Keratinocyte (primary cell): Measurements from ENCODE around the gene CDH8. TPM values are rescaled to one million over a fixed set of nuclear protein-coding genes. Genes with fewer than 3 reads are reported as not detected.

ENCODE experiments used
- DNase-seq: peaks from one replicate; pipeline ENCODE4 v3.0.0-alpha.2; 2011; ENCODE audit warnings: low read depth, missing footprints, low spot score
- FAIRE-seq: peaks from 2 replicates; lab custom pipeline; 2011; peaks lifted over from hg19 to GRCh38; lab: Jason Lieb, UNC
- H2AFZ ChIP-seq: 2 replicates; pipeline ENCODE4 v1.6.0; 2012; ENCODE audit warnings: low read length, control low read depth, inconsistent platforms; ENCODE audit not compliant: control insufficient read depth
- H3K27ac ChIP-seq: 2 replicates; pipeline ENCODE4 v1.5.1; 2011; ENCODE audit warnings: low read length; ENCODE audit not compliant: control insufficient read depth, insufficient read depth
- H3K27me3 ChIP-seq: 3 replicates; pipeline ENCODE4 v1.6.0; 2011; ENCODE audit warnings: low read length; ENCODE audit not compliant: control insufficient read depth, insufficient read depth; ENCODE audit errors: extremely low read depth
- H3K36me3 ChIP-seq, 2 experiments: 2 replicates in 1 of 2; 3 replicates in 1 of 2; pipeline ENCODE4 v1.5.1; 2011; ENCODE audit warnings: low read length in 2 of 2, mild to moderate bottlenecking in 1 of 2; ENCODE audit not compliant: control insufficient read depth in 2 of 2, insufficient read depth in 2 of 2; ENCODE audit errors: extremely low read depth in 1 of 2
- H3K4me1 ChIP-seq: 3 replicates; pipeline ENCODE4 v1.5.1; 2011; ENCODE audit warnings: low read length; ENCODE audit not compliant: control insufficient read depth, insufficient read depth; ENCODE audit errors: extremely low read depth
- H3K4me2 ChIP-seq: 3 replicates; pipeline ENCODE4 v1.6.0; 2011; ENCODE audit warnings: low read depth, low read length; ENCODE audit not compliant: control insufficient read depth, insufficient read depth; ENCODE audit errors: extremely low read depth
- H3K4me3 ChIP-seq, 3 experiments: fragments of 200-600 bp in 1 of 3; sonication (generic) in 1 of 3; 2 replicates in 2 of 3; 3 replicates in 1 of 3; pipeline ENCODE4 v1.5.1; 2011 to 2016; ENCODE audit warnings: low read length in 3 of 3, mild to moderate bottlenecking in 3 of 3, control low read depth in 2 of 3, inconsistent platforms in 1 of 3, low read depth in 1 of 3, mixed read lengths in 1 of 3, mixed run types in 1 of 3, moderate library complexity in 1 of 3; ENCODE audit not compliant: control insufficient read depth in 2 of 3, insufficient read depth in 2 of 3; ENCODE audit errors: extremely low read depth in 1 of 3
- H3K79me2 ChIP-seq: 2 replicates; pipeline ENCODE4 v1.6.0; 2012; ENCODE audit warnings: low read length; ENCODE audit not compliant: control insufficient read depth, insufficient read depth
- H3K9ac ChIP-seq: 3 replicates; pipeline ENCODE4 v1.6.0; 2011; ENCODE audit warnings: low read length; ENCODE audit not compliant: control insufficient read depth, insufficient read depth; ENCODE audit errors: extremely low read depth
- H3K9me1 ChIP-seq: 3 replicates; pipeline ENCODE4 v1.6.0; 2011; ENCODE audit warnings: low read length; ENCODE audit not compliant: control insufficient read depth, insufficient read depth; ENCODE audit errors: extremely low read depth
- H3K9me3 ChIP-seq: 2 replicates; pipeline ENCODE4 v1.5.1; 2012; ENCODE audit warnings: low read depth, low read length; ENCODE audit not compliant: control insufficient read depth
- H4K20me1 ChIP-seq: 3 replicates; pipeline ENCODE4 v1.6.0; 2011; ENCODE audit warnings: low read length; ENCODE audit not compliant: control insufficient read depth, insufficient read depth; ENCODE audit errors: extremely low read depth
- EZH2 ChIP-seq: IDR thresholded peaks from one replicate; pipeline ENCODE4 v1.6.1; 2012; ENCODE audit warnings: inconsistent platforms, mild to moderate bottlenecking, low read length, moderate library complexity
- dilution Hi-C: fragments of 300-500 bp; cut with MboI; formaldehyde crosslinking; loops from one replicate; pipeline ENCODE4 v1.7.0; 2020; ENCODE audit warnings: low sequenced_read_pairs; ENCODE audit not compliant: extremely low pct_ligation_motif_present
- polyA plus RNA-seq, 5 experiments: library from polyadenylated mRNA; depleted of rRNA in 3 of 5; stranded (reverse) in 3 of 5; stranded (forward) in 1 of 5; unstranded in 1 of 5; fragments of >200 nt; gene quantifications; 1 replicate in 1 of 5; 2 replicates in 3 of 5; 3 replicates in 1 of 5; pipeline versions ENCODE4 v1.2.1 to v1.2.3, GENCODE V29; 2011 to 2012; ENCODE audit warnings: missing spikeins in 2 of 5, low read depth in 1 of 5, low replicate concordance in 1 of 5
- TF ChIP-seq, protein P1 (sequence below), 3 experiments: IDR thresholded peaks in 1 of 3; conservative IDR thresholded peaks in 1 of 3; optimal IDR thresholded peaks in 1 of 3; 2 replicates in 2 of 3; 3 replicates in 1 of 3; pipeline versions ENCODE3 to v1.5.1; 2011; ENCODE audit warnings: low read length in 3 of 3, mild to moderate bottlenecking in 3 of 3, moderate library complexity in 2 of 3, control low read depth in 1 of 3, inconsistent platforms in 1 of 3; ENCODE audit not compliant: insufficient read depth in 2 of 3; ENCODE audit errors: extremely low read depth in 1 of 3

The CDH8 gene
- polyA plus RNA-seq, 1 donor (not counting 4 experiments of a cell fraction or from before 2014, with no cell fraction given): 0.18 TPM

DNA sequence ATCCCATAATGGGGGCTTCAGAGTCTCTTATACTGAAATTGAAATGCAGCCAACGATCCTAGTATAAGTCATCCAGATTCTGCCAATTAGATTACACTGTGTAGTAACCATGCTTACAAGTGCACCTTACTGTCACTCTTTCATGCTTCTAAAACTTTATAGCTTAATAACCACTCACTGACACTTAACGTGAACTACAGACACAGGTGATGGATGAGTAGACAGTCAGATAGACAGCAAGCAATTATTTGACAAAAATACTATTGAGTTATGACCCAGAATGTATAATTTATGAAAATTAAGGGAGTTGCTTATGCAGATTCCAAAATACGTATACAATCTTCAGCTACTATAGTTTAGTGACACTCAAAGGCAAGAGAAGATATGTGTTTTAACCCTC lies 6.3 kb downstream of the CDH8 start:
- Histone ChIP-seq H3K27me3 (peaks cover 15% of the 10 kb centered on the region), H3K9me1 (no peaks in the 10 kb centered on the region), H3K4me1 (peaks cover 9% of the 10 kb centered on the region), H2AFZ (no peak overlapping the region), H3K4me3 (no peak overlapping the region), H3K4me2 (no peak overlapping the region), H3K36me3 (no peaks in the 10 kb centered on the region), H3K9me3 (no peaks in the 10 kb centered on the region), H3K79me2 (no peaks in the 10 kb centered on the region), H3K9ac (no peak overlapping the region), H3K27ac (no peak overlapping the region), H4K20me1 (no peaks in the 10 kb centered on the region)
- dilution Hi-C loops: no loop called here
- no peak for TF ChIP-seq EZH2
- TF ChIP-seq, protein P1, sequence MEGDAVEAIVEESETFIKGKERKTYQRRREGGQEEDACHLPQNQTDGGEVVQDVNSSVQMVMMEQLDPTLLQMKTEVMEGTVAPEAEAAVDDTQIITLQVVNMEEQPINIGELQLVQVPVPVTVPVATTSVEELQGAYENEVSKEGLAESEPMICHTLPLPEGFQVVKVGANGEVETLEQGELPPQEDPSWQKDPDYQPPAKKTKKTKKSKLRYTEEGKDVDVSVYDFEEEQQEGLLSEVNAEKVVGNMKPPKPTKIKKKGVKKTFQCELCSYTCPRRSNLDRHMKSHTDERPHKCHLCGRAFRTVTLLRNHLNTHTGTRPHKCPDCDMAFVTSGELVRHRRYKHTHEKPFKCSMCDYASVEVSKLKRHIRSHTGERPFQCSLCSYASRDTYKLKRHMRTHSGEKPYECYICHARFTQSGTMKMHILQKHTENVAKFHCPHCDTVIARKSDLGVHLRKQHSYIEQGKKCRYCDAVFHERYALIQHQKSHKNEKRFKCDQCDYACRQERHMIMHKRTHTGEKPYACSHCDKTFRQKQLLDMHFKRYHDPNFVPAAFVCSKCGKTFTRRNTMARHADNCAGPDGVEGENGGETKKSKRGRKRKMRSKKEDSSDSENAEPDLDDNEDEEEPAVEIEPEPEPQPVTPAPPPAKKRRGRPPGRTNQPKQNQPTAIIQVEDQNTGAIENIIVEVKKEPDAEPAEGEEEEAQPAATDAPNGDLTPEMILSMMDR (optimal IDR thresholded peaks at IDR 0.05 in 1 of 3, IDR thresholded peaks at IDR 0.05 in 1 of 3, conservative IDR thresholded peaks at IDR 0.05 in 1 of 3; ENCODE audit: extremely low read depth in 1 of 3, insufficient read depth in 2 of 3, low read length in 3 of 3): no peak
- DNase-seq (no peak), FAIRE-seq (no peak)

DNA sequence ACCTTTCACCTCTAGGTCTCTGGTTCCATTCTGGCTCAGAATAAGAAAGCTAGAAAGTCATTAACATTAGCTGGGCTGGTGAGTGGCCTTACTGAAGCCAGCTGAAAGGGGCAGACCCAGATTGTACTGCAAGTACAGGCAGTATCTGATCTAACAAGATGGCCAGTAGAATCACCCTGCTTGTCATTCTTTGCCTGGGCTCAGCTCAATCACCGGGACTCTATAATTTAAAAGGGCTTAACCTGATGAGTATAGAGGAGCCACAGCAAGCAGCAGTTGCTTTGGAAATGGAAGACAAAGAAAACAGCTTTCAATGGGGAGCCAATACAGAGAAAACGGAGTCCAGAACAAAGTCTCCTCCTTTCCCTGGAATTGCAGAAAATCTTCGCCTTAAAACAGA lies 13.6 kb downstream of the CDH8 start:
- Histone ChIP-seq H3K4me1 (no peaks in the 10 kb centered on the region), H3K9me3 (no peaks in the 10 kb centered on the region), H3K9ac (no peak overlapping the region), H3K27ac (no peak overlapping the region), H3K4me2 (no peak overlapping the region), H2AFZ (no peak overlapping the region), H3K27me3 (no peaks in the 10 kb centered on the region), H4K20me1 (no peaks in the 10 kb centered on the region), H3K9me1 (no peaks in the 10 kb centered on the region), H3K36me3 (no peaks in the 10 kb centered on the region), H3K79me2 (no peaks in the 10 kb centered on the region), H3K4me3 (no peak overlapping the region)
- FAIRE-seq: no peak
- dilution Hi-C loops: no loop called here
- no peak for TF ChIP-seq EZH2
- TF ChIP-seq, protein P1 (optimal IDR thresholded peaks at IDR 0.05 in 1 of 3, IDR thresholded peaks at IDR 0.05 in 1 of 3, conservative IDR thresholded peaks at IDR 0.05 in 1 of 3; ENCODE audit: extremely low read depth in 1 of 3, insufficient read depth in 2 of 3, low read length in 3 of 3): no peak
- no peak for DNase-seq
